Right lobe of liver (tissue), 6 donors: ENCODE results near the gene ZNF429. TPM values are rescaled to one million over a fixed set of nuclear protein-coding genes. Genes with fewer than 3 reads are reported as not detected.

Experiments used
- ATAC-seq, 4 donors: fragments of 200-7000 bp; cut with Tn5 transposase; one replicate each; pipeline ENCODE4 v1.9.1; 2020; ENCODE audit warnings: mild to moderate bottlenecking in 4 of 4, moderate library complexity in 4 of 4
- DNase-seq, 3 donors: peaks; one replicate each; pipeline ENCODE4 v3.0.0-alpha.2; 2020
- H3K27ac ChIP-seq, 3 donors: fragments of 200-600 bp; one replicate each; pipeline ENCODE4 v1.8.0; 2022
- H3K27me3 ChIP-seq, 2 donors: fragments of 200-600 bp; one replicate each; pipeline ENCODE4 v1.8.0; 2022
- H3K36me3 ChIP-seq, 4 donors: fragments of 200-600 bp; sonication (generic) in 1 of 4; one replicate each; pipeline versions ENCODE4 v1.5.1 to v1.8.0; 2017 to 2022; ENCODE audit warnings: control low read depth in 1 of 4
- H3K4me1 ChIP-seq, 4 donors: fragments of 200-600 bp; sonication (generic) in 1 of 4; one replicate each; pipeline versions ENCODE4 v1.5.1 to v1.8.0; 2017 to 2022; ENCODE audit warnings: control low read depth in 1 of 4
- H3K4me3 ChIP-seq, 3 donors: fragments of 200-600 bp; one replicate each; pipeline ENCODE4 v1.8.0; 2022
- H3K9me3 ChIP-seq, 4 donors: fragments of 200-600 bp; sonication (generic) in 1 of 4; one replicate each; pipeline versions ENCODE4 v1.5.1 to v1.8.0; 2017 to 2022; ENCODE audit warnings: control low read depth in 1 of 4
- CTCF ChIP-seq, 4 donors: fragments of 200-600 bp in 3 of 4; fragments of 450-650 bp in 1 of 4; IDR thresholded peaks; one replicate each; pipeline versions ENCODE4 v1.5.1 to v1.8.0; 2016 to 2022; ENCODE audit warnings: antibody characterized with exemption in 4 of 4, mild to moderate bottlenecking in 2 of 4
- POLR2A ChIP-seq: fragments of 450-650 bp; IDR thresholded peaks from one replicate; pipeline ENCODE4 v1.6.1; 2017; ENCODE audit warnings: antibody characterized with exemption, mild to moderate bottlenecking
- WGBS: methylation state at CpG from one replicate; pipeline ENCODE4 v1.1.6; 2018; ENCODE audit warnings: low coverage, low lambda C conversion rate; ENCODE audit not compliant: insufficient coverage; ENCODE audit errors: missing lambda C conversion rate; 5-methylcytosine and 5-hydroxymethylcytosine counted together
- intact Hi-C, 2 donors: fragments of 100-400 bp; cut with DNase I; formaldehyde crosslinking; loops; one replicate each; pipeline versions ENCODE4 v1.11.2 to v1.14.1; 2022
- total RNA-seq, 6 experiments: library from RNA; depleted of rRNA in 2 of 6; stranded (reverse); fragments of >200 nt in 2 of 6; fragmentation: NEBNext Ultra II Directional in 3 of 6; extraction: Animal tissue kit (Norgen Biotek cat#: 25700) in 3 of 6; gene quantifications; one replicate each; pipeline versions ENCODE4 v1.1.0 to v1.2.4, GENCODE V29; 2016 to 2023
- donor health status: DM: no; HTN: yes; CAD: no.
- donor health status: DM: no; HTN: no; CAD: no.
- donor health status: DM: no; HTN: no; CAD: no.
- donor health status: DM: no; HTN: yes; CAD: no.
- donor health status: DM: no; HTN: yes; CAD: no.

ZNF429 gene
- total RNA-seq, 6 experiments from 2014 or later: 4.8 to 9.6 (median 7.6) TPM

GRCh38 chr19:21491146-21491545 lies 14.3 kb upstream of the ZNF429 start:
- no peaks in the 10 kb centered on the region for H3K27me3 ChIP-seq
- H3K9me3 ChIP-seq: no peaks in the 10 kb centered on the region
- WGBS: 51% methylated on average over 3 of the region's 4 CpGs
- H3K36me3 ChIP-seq: no peaks in the 10 kb centered on the region
- DNase-seq: no peak
- H3K4me1 ChIP-seq: no peaks in the 10 kb centered on the region
- no peak for TF ChIP-seq POLR2A
- TF ChIP-seq CTCF (IDR thresholded peaks at IDR 0.05): no peak
- ATAC-seq: no peak
- no peak overlapping the region for H3K4me3 ChIP-seq
- intact Hi-C loops: no loop called here
- H3K27ac ChIP-seq: no peak overlapping the region

- Histone ChIP-seq H3K27ac (no peak overlapping the region), H3K27me3 (no peaks in the 10 kb centered on the region), H3K4me3 (no peak overlapping the region), H3K4me1 (no peaks in the 10 kb centered on the region), H3K36me3 (no peaks in the 10 kb centered on the region), H3K9me3 (no peaks in the 10 kb centered on the region)
- ATAC-seq (peak; percentile 59 to 91 (median 81)), DNase-seq (peak in 1 of 3 donors; percentile 72)
- 66% methylated on average over 7 of the region's 9 CpGs for WGBS
- no peak for TF ChIP-seq CTCF (IDR thresholded peaks at IDR 0.05)
- no peak for TF ChIP-seq POLR2A
- intact Hi-C loops: no loop called here
Observed at GRCh38 chr19:21492947-21493906, 12.2 kb upstream of the ZNF429 start.

- no peak for ATAC-seq
- Histone ChIP-seq H3K36me3 (no peaks in the 10 kb centered on the region), H3K4me3 (no peak overlapping the region), H3K9me3 (no peaks in the 10 kb centered on the region), H3K27ac (no peak overlapping the region), H3K4me1 (no peaks in the 10 kb centered on the region), H3K27me3 (no peaks in the 10 kb centered on the region)
- intact Hi-C loops: no loop called here
- DNase-seq: no peak
- 62% methylated on average over 4 of the region's 4 CpGs for WGBS
- TF ChIP-seq CTCF (IDR thresholded peaks at IDR 0.05) (no peak), POLR2A (no peak)
Observed at GRCh38 chr19:21496876-21497275, 8.5 kb upstream of the ZNF429 start.

GRCh38 chr19:21498651-21499050 lies 6.8 kb upstream of the ZNF429 start:
- ATAC-seq (no peak), DNase-seq (no peak)
- Histone ChIP-seq H3K27me3 (no peaks in the 10 kb centered on the region), H3K36me3 (no peaks in the 10 kb centered on the region), H3K27ac (no peak overlapping the region), H3K9me3 (no peaks in the 10 kb centered on the region), H3K4me1 (no peaks in the 10 kb centered on the region), H3K4me3 (no peak overlapping the region)
- 51% methylated on average over 2 of the region's 2 CpGs for WGBS
- no peak for TF ChIP-seq CTCF (IDR thresholded peaks at IDR 0.05)
- TF ChIP-seq POLR2A: no peak
- intact Hi-C loops: no loop called here
